ENCODE measurements around the gene SURF1.

DNA sequence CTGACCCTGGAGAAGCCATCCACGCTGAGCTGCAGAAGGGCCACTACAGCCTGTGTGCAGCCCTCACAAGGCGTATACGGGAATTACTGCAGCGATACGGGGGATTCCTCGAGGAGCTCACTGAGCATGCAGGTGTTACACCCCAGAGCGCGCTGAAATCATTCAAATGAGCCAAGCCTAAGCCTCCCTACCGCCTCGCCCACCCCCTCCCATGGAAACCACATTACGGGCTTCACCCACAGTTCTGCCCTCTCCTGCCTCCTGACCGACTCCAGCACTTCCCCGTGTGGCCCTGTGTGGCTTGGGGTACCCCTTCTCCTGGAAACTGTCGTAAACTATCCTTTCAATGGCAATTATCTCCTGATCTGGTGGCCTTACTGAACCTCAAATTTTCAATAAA lies 33.6 kb downstream of the SURF1 start:
- TF ChIP-seq, protein P1, sequence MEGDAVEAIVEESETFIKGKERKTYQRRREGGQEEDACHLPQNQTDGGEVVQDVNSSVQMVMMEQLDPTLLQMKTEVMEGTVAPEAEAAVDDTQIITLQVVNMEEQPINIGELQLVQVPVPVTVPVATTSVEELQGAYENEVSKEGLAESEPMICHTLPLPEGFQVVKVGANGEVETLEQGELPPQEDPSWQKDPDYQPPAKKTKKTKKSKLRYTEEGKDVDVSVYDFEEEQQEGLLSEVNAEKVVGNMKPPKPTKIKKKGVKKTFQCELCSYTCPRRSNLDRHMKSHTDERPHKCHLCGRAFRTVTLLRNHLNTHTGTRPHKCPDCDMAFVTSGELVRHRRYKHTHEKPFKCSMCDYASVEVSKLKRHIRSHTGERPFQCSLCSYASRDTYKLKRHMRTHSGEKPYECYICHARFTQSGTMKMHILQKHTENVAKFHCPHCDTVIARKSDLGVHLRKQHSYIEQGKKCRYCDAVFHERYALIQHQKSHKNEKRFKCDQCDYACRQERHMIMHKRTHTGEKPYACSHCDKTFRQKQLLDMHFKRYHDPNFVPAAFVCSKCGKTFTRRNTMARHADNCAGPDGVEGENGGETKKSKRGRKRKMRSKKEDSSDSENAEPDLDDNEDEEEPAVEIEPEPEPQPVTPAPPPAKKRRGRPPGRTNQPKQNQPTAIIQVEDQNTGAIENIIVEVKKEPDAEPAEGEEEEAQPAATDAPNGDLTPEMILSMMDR (IDR thresholded peaks at IDR 0.05) = no peak
- no peak for TF ChIP-seq EP300 (IDR thresholded peaks at IDR 0.05; ENCODE audit: low read depth)
- TF ChIP-seq POLR2A (IDR thresholded peaks at IDR 0.05) = no peak
- no peak for TF ChIP-seq POLR2AphosphoS5 (IDR thresholded peaks at IDR 0.05)
